IMR-90 (cell line): ENCODE measurements around the gene PROB1. TPM values are rescaled to one million over a fixed set of nuclear protein-coding genes. Genes with fewer than 3 reads are reported as not detected.
A peak's percentile ranks its signal among the peaks of the same experiment; 100 is the strongest.

ENCODE experiments used
- ATAC-seq: fragments of 200-7000 bp; cut with Tn5 transposase; 2 replicates; pipeline ENCODE4 v1.9.1; 2020; ENCODE audit warnings: low read depth, mild to moderate bottlenecking, moderate library complexity
- BruUV-seq: library from RNA; stranded (reverse); fragments of 400-500 nt; replicated peaks from 2 replicates; lab custom pipeline; 2021; lab: Mats Ljungman, UMichigan
- CTCF ChIA-PET: fragments of 300-600 bp; formaldehyde crosslinking; extraction: SDS; loops from one replicate; lab custom pipeline; 2021; ENCODE audit warnings: antibody characterized with exemption; lab: Yijun Ruan, JAX
- POLR2A ChIA-PET: fragments of 300-600 bp; sonication (Branson Sonifier 250); formaldehyde crosslinking; loops from one replicate; lab custom pipeline; 2022; ENCODE audit warnings: antibody characterized with exemption; ENCODE audit not compliant: unreplicated experiment; lab: Charles Lee
- DNase-seq: peaks from one replicate; pipeline ENCODE4 v3.0.0; 2013
- H2AFZ ChIP-seq: replicated peaks from 2 replicates; pipeline ENCODE3; 2013; ENCODE audit warnings: low read length, mild to moderate bottlenecking; ENCODE audit not compliant: poor library complexity
- H2AK5ac ChIP-seq: 2 replicates; pipeline ENCODE4 v1.6.1; 2013; ENCODE audit warnings: low read depth, low read length, inconsistent platforms
- H2AK9ac ChIP-seq: replicated peaks from 2 replicates; pipeline ENCODE3; 2013; ENCODE audit warnings: mild to moderate bottlenecking, low read depth, low read length, moderate library complexity; ENCODE audit not compliant: poor library complexity
- H2BK120ac ChIP-seq: 2 replicates; pipeline ENCODE4 v1.6.1; 2013; ENCODE audit warnings: low read depth, low read length, inconsistent platforms
- H2BK15ac ChIP-seq: 3 replicates; pipeline ENCODE4 v1.6.1; 2013; ENCODE audit warnings: low read depth, low read length, inconsistent platforms
- H2BK20ac ChIP-seq: 2 replicates; pipeline ENCODE4 v1.6.1; 2013; ENCODE audit warnings: low read depth, mild to moderate bottlenecking, inconsistent platforms, low read length, moderate library complexity
- H2BK5ac ChIP-seq: 2 replicates; pipeline ENCODE4 v1.6.1; 2013; ENCODE audit warnings: mild to moderate bottlenecking, low read depth, low read length, inconsistent platforms; ENCODE audit not compliant: poor library complexity, severe bottlenecking
- H3K14ac ChIP-seq: replicated peaks from 2 replicates; pipeline ENCODE4 v1.6.1; 2013; ENCODE audit warnings: low read depth, low read length, inconsistent platforms
- H3K18ac ChIP-seq: 2 replicates; pipeline ENCODE4 v1.6.1; 2013; ENCODE audit warnings: low read depth, low read length, control low read depth
- H3K23ac ChIP-seq: 2 replicates; pipeline ENCODE4 v1.6.1; 2013; ENCODE audit warnings: low read depth, low read length, inconsistent platforms
- H3K27ac ChIP-seq: 2 replicates; pipeline ENCODE4 v1.5.1; 2013; ENCODE audit warnings: mild to moderate bottlenecking, control low read depth, low read length; ENCODE audit not compliant: insufficient read depth
- H3K27me3 ChIP-seq: 2 replicates; pipeline ENCODE4 v1.6.1; 2013; ENCODE audit warnings: low read length; ENCODE audit not compliant: control insufficient read depth, insufficient read depth
- H3K36me3 ChIP-seq: 2 replicates; pipeline ENCODE4 v1.6.1; 2013; ENCODE audit warnings: low read length, mixed read lengths; ENCODE audit not compliant: control insufficient read depth, insufficient read depth
- H3K4ac ChIP-seq: 2 replicates; pipeline ENCODE4 v1.6.1; 2013; ENCODE audit warnings: low read depth, low read length, inconsistent platforms
- H3K4me1 ChIP-seq: 2 replicates; pipeline ENCODE4 v1.6.1; 2013; ENCODE audit warnings: low read length, mixed read lengths; ENCODE audit not compliant: control insufficient read depth, insufficient read depth
- H3K4me2 ChIP-seq: 2 replicates; pipeline ENCODE4 v1.6.1; 2013; ENCODE audit warnings: low read depth, mild to moderate bottlenecking, control low read depth, low read length, moderate library complexity
- H3K4me3 ChIP-seq: 2 replicates; pipeline ENCODE4 v1.5.1; 2013; ENCODE audit warnings: low read depth, mild to moderate bottlenecking, control low read depth, low read length, moderate library complexity; ENCODE audit not compliant: insufficient read depth
- H3K56ac ChIP-seq: 2 replicates; pipeline ENCODE4 v1.6.1; 2013; ENCODE audit warnings: low read length, inconsistent platforms; ENCODE audit not compliant: insufficient read depth; ENCODE audit errors: extremely low read depth
- H3K79me1 ChIP-seq, 2 experiments: 2 replicates each; pipeline ENCODE4 v1.6.1; 2013; ENCODE audit warnings: low read length in 2 of 2, inconsistent platforms in 1 of 2, low read depth in 1 of 2
- H3K9ac ChIP-seq: 2 replicates; pipeline ENCODE4 v1.6.1; 2013; ENCODE audit warnings: low read depth, low read length, control low read depth
- H3K9me1 ChIP-seq: 2 replicates; pipeline ENCODE4 v1.6.1; 2013; ENCODE audit warnings: low read length, inconsistent platforms; ENCODE audit not compliant: insufficient read depth
- H3K9me3 ChIP-seq: 2 replicates; pipeline ENCODE4 v1.6.1; 2013; ENCODE audit warnings: low read length; ENCODE audit not compliant: control insufficient read depth, insufficient read depth
- H4K20me1 ChIP-seq: 2 replicates; pipeline ENCODE4 v1.6.1; 2013; ENCODE audit warnings: low read length, inconsistent platforms; ENCODE audit not compliant: insufficient read depth
- H4K5ac ChIP-seq: 2 replicates; pipeline ENCODE4 v1.6.1; 2013; ENCODE audit warnings: mild to moderate bottlenecking, low read depth, low read length, control low read depth
- H4K8ac ChIP-seq, 2 experiments: 2 replicates each; pipeline ENCODE4 v1.6.1; 2013; ENCODE audit warnings: low read depth in 2 of 2, low read length in 2 of 2, control low read depth in 1 of 2, inconsistent platforms in 1 of 2
- H4K91ac ChIP-seq: 2 replicates; pipeline ENCODE4 v1.6.1; 2013; ENCODE audit warnings: low read depth, low read length, inconsistent platforms; ENCODE audit not compliant: insufficient read depth
- CEBPB ChIP-seq: IDR thresholded peaks from 2 replicates; pipeline ENCODE4 v1.6.1; 2012; ENCODE audit warnings: low read depth, low read length, improper control_type of control experiment
- CHD1 ChIP-seq: IDR thresholded peaks from 2 replicates; pipeline ENCODE4 v1.6.1; 2012; ENCODE audit warnings: low read depth, low read length, improper control_type of control experiment
- CTCF ChIP-seq: conservative IDR thresholded peaks from 2 replicates; pipeline ENCODE4 v1.5.1; 2012; ENCODE audit warnings: mild to moderate bottlenecking, low read depth, low read length, improper control_type of control experiment
- MAFK ChIP-seq: IDR thresholded peaks from 2 replicates; pipeline ENCODE4 v1.6.1; 2012; ENCODE audit warnings: low read depth, low read length, improper control_type of control experiment
- MAZ ChIP-seq: IDR thresholded peaks from 2 replicates; pipeline ENCODE4 v1.6.1; 2012; ENCODE audit warnings: low read depth, mild to moderate bottlenecking, low read length, improper control_type of control experiment, moderate library complexity, borderline replicate concordance
- MXI1 ChIP-seq: IDR thresholded peaks from 2 replicates; pipeline ENCODE4 v1.6.1; 2012; ENCODE audit warnings: low read depth, mild to moderate bottlenecking, low read length, moderate library complexity, borderline replicate concordance
- NFE2L2 ChIP-seq: fragments of 150-350 bp; IDR thresholded peaks from 2 replicates; pipeline ENCODE4 v1.6.1; 2016; ENCODE audit warnings: low read depth, mild to moderate bottlenecking, low read length
- POLR2A ChIP-seq: IDR thresholded peaks from 2 replicates; pipeline ENCODE4 v1.6.1; 2012; ENCODE audit warnings: mild to moderate bottlenecking, low read depth, low read length
- RAD21 ChIP-seq: IDR thresholded peaks from 2 replicates; pipeline ENCODE4 v1.6.1; 2012; ENCODE audit warnings: low read length, improper control_type of control experiment
- RFX5 ChIP-seq: IDR thresholded peaks from 2 replicates; pipeline ENCODE4 v1.8.0; 2012; ENCODE audit warnings: low read depth, mild to moderate bottlenecking, low read length, moderate library complexity
- SMC3 ChIP-seq: fragments of 150-350 bp; IDR thresholded peaks from 2 replicates; pipeline ENCODE4 v1.6.1; 2016; ENCODE audit warnings: low read depth, mild to moderate bottlenecking, antibody characterized with exemption, low read length, moderate library complexity
- WGBS, 2 experiments: methylation state at CpG; one replicate each; pipeline versions ENCODE4 v1.1.5 to v1.1.7; 2013; ENCODE audit warnings: missing lambda C conversion rate in 2 of 2; ENCODE audit not compliant: insufficient read length in 1 of 2; ENCODE audit errors: extremely low coverage in 2 of 2; 5-methylcytosine and 5-hydroxymethylcytosine counted together
- dilution Hi-C: fragments of 300-500 bp; cut with HindIII; formaldehyde crosslinking; loops from one replicate; pipeline ENCODE4 v1.14.3; 2018; ENCODE audit warnings: low sequenced_read_pairs; ENCODE audit not compliant: unreplicated experiment
- in situ Hi-C: fragments of 300-500 bp; cut with MboI; formaldehyde crosslinking; loops from 3 replicates; pipeline ENCODE4 v1.14.3; 2019; ENCODE audit warnings: low sequenced_read_pairs, inconsistent platforms, mixed read lengths
- intact Hi-C: fragments of 100-400 bp; cut with micrococcal nuclease; formaldehyde crosslinking; loops from 2 replicates; pipeline ENCODE4 v1.10.0; 2022
- polyA plus RNA-seq, 3 experiments: library from polyadenylated mRNA; depleted of rRNA; stranded (reverse); fragments of >200 nt; gene quantifications; 2 replicates each; pipeline ENCODE4 v1.2.3, GENCODE V29; 2012; ENCODE audit warnings: low replicate concordance in 1 of 3
- total RNA-seq: library from RNA; depleted of rRNA; stranded (reverse); fragments of >200 nt; gene quantifications from 2 replicates; pipeline ENCODE4 v1.2.3, GENCODE V29; 2012

The PROB1 gene
- total and polyA plus RNA-seq, 2 of the 4 experiments (the other 2 are of a cell fraction): under 0.01 to 0.38 TPM

GRCh38 chr5:139403418-139403786 is 8.5 kb upstream of the PROB1 start (continued):
- TF ChIP-seq MAZ (no peak), CTCF (no peak)

- Histone ChIP-seq H3K4me2 (no peak overlapping the region), H3K9me3 (no peaks in the 10 kb centered on the region), H3K56ac (no peak overlapping the region), H3K9me1 (peaks cover 8% of the 10 kb centered on the region), H2AK5ac (no peak overlapping the region), H4K5ac (no peak overlapping the region), H3K4me1 (peaks cover 4% of the 10 kb centered on the region), H3K23ac (no peak overlapping the region), H3K36me3 (no peaks in the 10 kb centered on the region), H3K27ac (no peak overlapping the region), H3K18ac (no peak overlapping the region), H4K20me1 (no peaks in the 10 kb centered on the region; the same call in 1 of the 2 replicates), H4K91ac (no peak overlapping the region), H2BK5ac (no peak overlapping the region), H3K79me1 (peaks cover 0 to 14% of the 10 kb centered on the region in 2 experiments; a peak in 1 of 4 replicates), H4K8ac (no peak overlapping the region), H3K4ac (no peak overlapping the region), H3K9ac (no peak overlapping the region), H2BK120ac (no peak overlapping the region), H3K4me3 (no peak overlapping the region), H2AFZ (no peak overlapping the region), H3K14ac (no peak overlapping the region), H3K27me3 (no peaks in the 10 kb centered on the region), H2BK15ac (no peak overlapping the region), H2AK9ac (no peak overlapping the region), H2BK20ac (no peak overlapping the region)
- ATAC-seq: no peak
- ChIA-PET POLR2A (no interaction called here), CTCF (no interaction called here)
- WGBS, 2 experiments: 83% methylated on average over 2 of the region's 7 CpGs; no CpG with 5 or more reads in 1 of the 2 experiments
- no peak for TF ChIP-seq POLR2A
- TF ChIP-seq NFE2L2: no peak
- TF ChIP-seq CEBPB: no peak
- TF ChIP-seq MAFK: no peak
- no peak for TF ChIP-seq MAZ
- peak; percentile 22; the same call in 1 of the 2 replicates for TF ChIP-seq RAD21
- TF ChIP-seq CTCF: peak; percentile 35
- no peak for TF ChIP-seq RFX5
- no peak for TF ChIP-seq CHD1
- TF ChIP-seq MXI1: no peak
- no peak for TF ChIP-seq SMC3
- in situ Hi-C loops: no loop called here
- intact Hi-C loops: no loop called here
- dilution Hi-C loops: loop anchor here (25.0 kb wide), 1 partner anchor 110 kb away; no protein-coding TSS in a partner anchor
- no peak for DNase-seq
- no TSS peak for BruUV-seq
Measured at GRCh38 chr5:139402561-139403158, 7.8 kb upstream of the PROB1 start.
